GM21390 (cell line): ENCODE data around the gene YIF1A.
"Not testable (repeated sequence)": the region's sequence is repeated elsewhere in the genome, so short reads cannot be mapped to it uniquely, and the experiment has no call there.

Experiments
- ATAC-seq: cut with Tn5 transposase; IDR thresholded peaks from one replicate; pipeline ENCODE4 v1.9.1; 2021; ENCODE audit not compliant: unreplicated experiment

Gene YIF1A

DNA sequence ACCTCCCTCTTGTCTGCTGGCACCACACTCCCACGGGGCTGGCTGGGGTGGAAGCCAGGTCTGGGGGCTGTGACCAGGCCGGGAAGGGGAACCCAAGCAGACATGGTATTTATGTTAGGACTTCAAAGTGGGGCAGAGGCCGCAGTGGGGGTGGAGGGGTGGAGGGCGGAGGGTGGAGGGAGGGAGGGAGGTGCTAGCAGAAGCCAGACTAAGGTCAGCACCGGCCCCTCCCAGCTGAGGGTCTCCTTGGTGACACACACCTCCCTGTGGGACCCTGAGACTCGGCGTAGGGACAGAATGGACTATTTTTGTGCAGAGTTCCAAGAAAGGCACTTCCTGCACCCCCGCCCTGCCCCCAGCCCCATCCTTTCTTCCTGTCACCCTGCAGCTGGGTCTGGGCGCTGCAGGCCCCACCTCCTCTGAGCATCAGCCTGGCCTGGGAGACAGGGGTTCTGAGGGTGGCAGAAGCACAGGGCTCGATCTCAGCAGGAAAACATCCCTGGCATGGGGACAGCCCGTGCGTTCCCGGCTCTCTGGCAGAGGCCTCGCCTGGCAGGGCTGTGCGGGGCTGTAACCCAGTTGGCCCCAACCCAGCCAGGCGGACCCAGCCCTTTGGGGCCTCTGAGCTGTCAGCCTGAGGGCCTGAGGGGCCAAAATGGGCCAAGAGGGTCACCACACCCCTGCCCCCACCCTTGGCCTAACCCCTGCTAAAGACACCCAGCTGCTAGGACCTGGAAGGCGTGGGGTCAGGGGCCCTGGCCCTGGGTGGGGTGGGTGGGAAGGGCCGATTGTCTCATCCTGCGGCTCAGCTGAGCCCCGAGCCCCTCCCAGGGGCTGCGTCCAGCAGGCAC, 37.5 kb upstream of the YIF1A start:
- no peak for ATAC-seq

DNA sequence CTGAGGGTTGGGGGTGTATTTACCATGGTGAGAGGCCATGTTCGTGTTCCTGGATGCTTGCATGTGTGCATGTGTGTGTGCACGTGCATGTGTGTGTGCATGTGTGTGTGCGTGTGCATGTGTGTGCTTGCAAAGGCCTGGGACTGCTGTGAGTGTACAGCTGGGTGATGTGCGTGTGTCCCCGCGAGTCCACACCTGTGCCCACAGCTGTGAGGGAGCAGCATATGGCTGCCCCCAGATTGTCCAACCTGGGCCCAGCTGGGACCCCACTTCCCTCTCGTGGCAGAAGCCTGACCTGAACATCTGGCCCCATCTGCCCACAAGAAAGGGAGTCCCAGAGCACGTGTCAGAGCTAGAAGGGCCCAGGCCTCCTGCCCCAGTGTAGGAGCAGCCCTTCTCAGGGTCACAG, 36.3 kb upstream of the YIF1A start:
- ATAC-seq = no peak

DNA sequence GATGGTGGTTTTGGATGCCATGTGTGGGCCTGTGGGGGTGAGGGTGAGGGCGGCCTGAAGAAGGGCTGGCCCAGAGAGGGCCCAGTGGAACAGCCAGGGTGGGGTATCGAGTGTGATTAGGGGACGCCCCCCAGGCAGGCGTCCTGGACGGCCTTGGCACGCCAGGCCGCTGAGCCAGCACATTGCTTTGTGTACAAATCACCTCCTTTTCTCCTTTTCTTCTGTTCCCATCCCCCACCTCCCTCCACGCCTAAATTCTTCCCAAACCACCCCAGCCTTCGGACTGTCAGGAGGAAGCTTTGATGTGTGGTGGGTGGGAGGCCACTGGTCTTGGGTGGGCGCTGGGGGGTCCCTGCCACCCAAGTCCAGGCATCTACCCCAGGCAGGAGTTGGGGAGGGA, 35.7 kb upstream of the YIF1A start:
- no peak for ATAC-seq

DNA sequence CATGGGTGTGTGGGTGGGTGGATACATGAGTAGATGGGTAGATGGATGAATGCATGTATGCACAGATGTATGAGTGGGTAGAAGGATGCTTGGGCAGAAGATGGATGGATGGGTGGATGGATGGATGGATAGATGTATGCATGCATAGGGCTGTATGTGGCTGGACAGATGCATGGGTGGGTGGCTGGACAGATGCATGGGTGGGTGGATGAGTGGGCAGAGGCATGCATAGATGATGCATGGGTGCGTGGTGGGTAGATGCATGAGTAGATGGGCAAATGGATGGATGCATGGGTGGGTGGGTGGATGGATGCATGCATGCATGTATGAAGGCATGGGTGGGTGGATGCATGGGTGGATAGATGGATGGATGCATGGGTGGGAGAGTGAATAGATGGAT, 34.7 kb upstream of the YIF1A start:
- no peak for ATAC-seq

DNA sequence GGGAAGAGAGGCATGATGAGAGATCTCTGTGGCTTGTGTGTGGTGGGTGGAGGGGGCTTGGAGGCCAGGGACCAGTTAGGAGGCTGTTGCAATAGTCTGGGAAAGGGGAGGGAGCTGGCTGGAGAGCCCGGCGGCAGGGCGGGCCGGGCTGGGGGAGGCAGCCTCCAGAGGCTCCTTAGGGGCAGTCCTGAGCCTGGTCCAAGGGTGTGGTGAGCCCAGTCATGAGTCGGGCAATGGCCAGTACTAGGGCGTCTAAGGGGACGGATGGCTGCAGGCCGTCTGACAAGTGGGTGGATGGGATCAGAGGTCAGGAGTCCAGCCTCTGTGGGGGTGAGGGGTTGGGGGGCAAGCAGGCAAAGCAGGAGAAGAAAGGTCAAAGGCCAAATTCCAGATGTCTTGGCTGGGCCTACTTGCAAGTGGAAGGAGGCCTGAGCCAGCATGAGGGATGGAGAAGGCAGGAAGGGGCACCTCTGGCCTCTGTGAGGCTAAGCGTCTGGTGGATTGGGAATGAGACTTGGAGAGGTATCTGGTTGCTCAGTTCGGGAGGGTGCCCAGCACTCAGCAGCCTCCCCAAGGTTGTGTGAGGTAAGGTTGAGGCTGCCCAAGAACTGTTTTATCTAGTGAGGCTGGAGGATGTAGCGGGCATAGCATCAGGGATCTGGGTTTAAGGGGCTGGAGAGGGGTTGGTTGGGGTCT, 33.9 kb upstream of the YIF1A start:
- no peak for ATAC-seq

DNA sequence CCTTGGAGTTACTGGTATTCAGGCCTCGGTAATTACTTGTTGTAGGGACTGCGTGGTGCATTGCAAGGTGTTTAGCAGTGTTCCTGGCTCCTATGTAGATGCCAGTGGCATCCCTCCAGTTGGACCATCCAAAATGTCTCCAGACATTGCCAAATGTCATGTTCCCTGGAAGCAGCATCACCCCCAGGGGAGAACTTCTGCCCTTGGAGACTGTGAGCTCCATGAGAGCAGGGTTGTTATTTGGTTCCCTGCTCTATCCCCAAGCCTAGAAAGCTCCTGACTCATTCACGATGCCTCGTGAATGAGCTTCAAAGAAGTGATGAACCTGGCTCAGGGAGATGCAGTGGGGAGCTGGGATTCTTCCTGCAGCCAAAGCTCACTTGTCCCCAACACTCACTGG, 32.7 kb upstream of the YIF1A start:
- ATAC-seq = no peak

DNA sequence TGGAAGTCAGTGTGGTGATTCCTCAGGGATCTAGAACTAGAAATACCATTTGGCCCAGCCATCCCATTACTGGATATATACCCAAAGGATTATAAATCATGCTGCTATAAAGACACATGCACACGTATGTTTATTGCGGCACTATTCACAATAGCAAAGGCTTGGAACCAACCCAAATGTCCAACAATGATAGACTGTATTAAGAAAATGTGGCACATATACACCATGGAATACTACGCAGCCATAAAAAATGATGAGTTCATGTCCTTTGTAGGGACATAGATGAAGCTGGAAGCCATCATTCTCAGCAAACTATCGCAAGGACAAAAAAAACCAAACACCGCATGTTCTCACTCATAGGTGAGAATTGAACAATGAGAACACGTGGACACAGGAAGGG, 31.8 kb upstream of the YIF1A start:
- not testable (repeated sequence) for ATAC-seq

DNA sequence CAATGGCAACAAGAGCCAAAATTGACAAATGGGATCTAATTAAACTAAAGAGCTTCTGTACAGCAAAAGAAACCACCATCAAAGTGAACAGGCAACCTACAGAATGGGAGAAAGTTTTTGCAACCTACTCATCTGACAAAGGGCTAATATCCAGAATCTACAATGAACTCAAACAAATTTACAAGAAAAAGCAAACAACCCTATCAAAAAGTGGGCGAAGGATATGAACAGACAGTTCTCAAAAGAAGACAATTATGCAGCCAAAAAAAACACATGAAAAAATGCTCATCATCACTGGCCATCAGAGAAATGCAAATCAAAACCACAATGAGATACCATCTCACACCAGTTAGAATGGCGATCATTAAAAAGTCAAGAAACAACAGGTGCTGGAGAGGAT, 31.3 kb upstream of the YIF1A start:
- not testable (repeated sequence) for ATAC-seq

DNA sequence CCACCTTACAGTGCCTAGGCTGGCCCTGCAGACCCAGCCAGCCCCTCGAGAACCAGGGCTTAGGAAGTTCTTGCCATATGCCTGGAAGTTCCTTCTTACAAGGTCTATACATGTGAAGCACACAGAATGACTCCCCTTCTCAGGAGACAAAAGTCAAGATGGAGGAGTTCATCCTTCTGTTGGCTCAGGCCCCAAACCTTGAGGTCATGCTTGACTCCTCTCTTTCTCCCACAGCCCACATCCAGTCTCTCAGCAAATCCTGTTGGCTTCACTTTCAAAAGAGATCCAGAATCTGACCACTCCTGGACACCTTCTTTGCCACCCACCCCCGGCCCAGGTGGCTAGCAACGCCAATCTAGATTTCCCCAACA, 29.6 kb upstream of the YIF1A start:
- no peak for ATAC-seq

DNA sequence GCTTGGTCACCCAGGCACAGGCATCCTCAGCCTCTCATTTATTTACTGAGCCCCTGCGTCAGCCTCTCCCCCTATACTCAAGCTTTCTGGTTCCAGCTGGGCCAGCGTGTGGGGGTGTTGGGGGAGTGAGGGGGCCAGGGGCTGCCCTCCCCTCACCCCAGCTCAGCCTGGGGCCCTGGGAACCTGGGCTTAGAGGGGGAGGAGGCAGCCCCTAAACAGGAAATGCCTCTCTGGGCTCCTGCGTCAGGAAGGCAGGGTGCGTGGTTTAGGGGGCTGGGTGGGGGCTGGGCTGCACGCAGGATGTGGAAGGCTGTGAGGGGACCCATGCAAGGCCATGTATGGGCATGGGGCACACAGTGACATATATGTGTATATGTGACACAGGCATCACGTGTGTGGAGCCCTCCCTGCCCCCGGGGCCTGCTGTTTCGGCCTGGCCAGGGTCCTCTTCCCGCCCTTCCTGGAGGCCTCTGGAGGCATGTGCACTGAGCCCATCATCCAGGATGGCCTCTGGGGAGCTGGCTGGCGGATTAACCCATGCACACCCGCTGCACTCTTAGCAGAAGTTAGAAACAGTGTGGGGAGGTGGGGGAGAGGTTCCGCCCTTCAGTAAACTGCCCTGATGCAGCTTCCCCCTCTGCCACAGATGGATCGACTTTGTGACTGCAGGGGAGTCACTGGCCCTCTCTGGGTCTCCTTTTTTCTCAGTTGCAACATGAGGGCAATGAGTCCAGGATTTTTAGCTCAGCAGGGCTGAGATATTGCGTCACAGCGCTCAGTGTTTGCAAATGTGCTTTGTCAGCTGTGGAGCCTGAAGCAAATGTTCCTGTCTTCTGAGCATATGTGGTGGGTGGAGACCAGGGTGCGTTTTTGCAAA, 29.0 kb upstream of the YIF1A start:
- ATAC-seq = no peak

DNA sequence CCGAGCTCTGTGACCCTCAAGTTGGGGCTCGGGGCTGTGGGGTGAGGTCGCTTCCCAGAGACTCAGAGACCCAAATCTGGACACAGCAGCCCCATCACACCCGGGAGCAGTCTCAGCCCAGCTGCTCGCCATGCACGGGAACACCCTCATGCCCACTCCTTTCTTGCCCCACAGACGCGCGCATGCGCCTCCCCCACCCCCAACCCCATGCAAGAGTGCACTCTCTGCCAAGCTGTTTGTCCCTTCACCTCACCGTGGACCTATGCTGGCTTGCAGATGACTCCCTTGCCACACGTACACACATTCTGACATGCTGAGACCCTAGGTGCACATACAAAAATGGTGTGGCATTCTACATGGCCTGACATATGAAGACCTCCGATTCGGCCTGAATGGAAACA, 28.4 kb upstream of the YIF1A start:
- no peak for ATAC-seq

DNA sequence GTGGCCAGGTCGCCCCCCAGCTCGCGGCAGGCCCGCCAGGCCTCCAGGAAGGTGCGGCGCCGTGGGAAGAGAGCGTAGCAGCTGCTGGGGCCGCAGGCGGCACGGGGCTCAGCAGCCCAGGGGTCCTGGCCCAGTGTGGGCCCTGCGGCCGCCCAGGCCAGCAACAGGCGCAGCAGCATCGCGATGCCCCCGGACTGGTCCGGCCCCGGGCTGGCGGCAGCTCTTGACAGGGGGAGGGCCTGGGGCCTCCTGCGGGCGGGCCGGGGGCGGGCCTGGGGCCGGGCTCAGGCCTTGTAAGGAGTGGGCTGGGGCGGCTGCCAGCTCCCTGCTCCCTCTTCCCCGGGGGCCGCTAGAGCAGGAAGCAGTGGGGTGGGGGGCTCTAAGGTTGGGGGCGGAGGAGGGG, 27.9 kb upstream of the YIF1A start, which contains the start of gene CD248:
TSS of gene CD248 (minus strand) at position 196 of the 403 bp plus-strand sequence. CDS start at position 179, 17 bp downstream.
- no peak for ATAC-seq

DNA sequence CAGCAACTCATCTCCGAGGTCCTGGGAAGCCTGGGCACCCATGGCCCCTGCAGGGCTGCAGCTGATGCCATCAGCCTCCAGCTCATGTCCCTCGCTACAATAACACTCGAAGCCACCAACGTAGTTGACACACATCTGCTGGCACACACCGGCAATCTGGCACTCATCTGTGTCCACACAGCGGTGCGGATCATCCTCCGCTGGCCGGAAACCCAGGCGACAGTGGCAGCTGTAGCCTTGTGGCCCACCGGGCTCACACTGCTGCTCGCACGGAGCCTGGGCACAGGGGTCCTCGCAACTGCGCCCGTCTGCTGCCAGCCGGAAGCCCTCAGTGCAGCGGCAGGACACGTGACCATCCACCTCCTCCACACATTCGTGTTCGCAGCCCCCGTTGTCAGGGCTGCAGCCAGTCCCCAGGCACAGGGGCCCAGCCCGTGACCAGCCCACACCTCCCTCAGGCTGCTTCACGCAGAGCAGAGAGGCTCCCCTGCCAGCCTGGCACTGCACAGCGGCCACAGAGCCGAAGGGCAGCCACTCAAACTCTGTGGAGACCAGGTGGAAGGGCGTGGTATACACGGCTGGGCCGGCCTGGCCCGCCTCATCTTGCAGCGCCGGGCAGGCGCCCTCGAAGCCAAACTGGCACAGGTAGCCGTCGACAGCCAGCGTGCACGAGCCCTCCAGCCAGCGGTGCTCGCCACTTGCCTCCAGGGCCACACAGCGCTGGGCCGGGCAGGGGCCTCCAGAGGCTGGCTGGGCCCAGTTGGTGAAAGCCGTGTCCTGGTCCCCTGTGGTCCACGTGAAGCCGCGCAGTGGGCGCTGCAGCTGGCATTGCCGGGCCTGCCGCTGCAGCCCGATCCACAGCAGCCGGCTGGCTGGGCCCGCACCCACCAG, 27.2 kb upstream of the YIF1A start:
- no peak for ATAC-seq

DNA sequence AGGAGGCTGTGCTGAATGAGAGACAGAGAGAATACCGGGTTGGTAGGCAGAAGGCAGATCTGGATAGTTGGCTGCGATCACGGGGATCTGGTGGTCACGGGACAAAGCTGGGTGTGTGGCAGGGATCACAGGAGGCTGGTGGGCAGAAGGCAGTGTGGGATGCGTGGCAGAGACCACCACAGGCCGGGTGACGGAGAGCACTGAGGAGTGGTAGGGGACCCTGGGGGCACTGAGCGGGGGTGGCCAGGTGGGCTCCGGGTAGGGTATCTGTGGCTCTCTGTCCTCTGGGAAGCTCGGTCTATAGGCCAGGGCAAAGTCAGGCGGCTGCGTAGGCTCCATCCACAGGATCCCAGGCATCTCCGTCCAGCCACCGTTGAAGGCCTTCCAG, 26.5 kb upstream of the YIF1A start:
- no peak for ATAC-seq

DNA sequence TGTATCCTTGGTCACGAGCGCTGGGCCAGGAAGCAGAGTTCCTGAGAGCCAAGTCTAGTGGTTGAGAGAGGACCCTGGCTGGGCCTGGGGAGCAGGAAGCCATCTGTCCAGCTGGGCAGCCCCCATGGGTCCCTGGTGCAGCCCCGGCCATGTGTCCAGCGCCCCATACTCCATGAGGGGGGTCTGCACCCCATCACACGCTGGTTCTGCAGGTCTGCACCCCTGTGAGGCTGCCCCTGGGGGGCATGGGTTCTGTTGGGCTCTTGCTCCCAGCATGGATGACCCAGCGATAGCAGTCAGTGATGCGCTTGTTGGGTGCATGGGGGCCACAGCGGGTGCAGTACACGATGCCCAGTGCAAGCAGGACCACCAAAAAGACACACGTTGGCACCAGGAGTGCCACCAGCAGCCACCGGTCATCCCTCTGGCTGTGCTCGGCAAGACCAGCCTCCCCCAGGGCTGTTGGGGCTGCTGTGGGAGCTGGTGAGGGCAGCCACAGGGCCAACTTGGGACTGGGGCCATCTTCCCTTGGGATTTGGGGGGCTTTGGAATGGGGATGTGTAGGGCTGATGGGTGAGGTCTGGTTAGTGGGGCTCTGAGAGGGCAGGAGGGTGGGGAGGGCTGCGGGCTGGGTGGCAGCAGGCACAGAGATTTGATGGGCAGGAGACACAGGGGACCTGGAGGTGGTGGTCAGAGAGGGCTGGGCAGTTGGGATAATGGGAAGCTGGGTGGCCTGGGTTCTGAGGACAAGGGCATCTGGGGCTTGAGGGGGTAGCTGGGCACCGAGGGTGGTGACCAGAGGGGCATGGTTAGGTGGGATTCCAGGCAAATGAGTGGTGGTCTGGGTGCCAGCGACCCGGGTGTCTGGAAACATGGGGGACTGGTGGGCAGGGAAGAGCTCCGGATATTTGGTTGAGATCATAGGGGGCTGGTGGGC, 25.9 kb upstream of the YIF1A start:
- no peak for ATAC-seq

DNA sequence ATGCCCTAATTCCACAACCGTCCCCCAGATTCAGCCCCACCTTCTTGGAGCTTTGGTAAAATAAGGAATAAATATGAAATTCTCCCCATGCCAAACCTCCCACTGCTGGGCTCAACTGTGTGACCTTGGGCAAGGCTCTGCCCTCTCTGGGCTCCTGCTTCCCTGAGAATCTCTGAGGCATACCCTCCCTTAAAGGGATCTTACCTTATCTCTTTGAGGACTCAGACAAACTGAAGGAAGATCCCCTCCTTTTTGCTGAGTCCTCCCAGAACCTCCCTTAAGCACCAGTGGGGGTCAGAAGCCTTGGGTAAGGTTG, 25.2 kb upstream of the YIF1A start:
- ATAC-seq = no peak

DNA sequence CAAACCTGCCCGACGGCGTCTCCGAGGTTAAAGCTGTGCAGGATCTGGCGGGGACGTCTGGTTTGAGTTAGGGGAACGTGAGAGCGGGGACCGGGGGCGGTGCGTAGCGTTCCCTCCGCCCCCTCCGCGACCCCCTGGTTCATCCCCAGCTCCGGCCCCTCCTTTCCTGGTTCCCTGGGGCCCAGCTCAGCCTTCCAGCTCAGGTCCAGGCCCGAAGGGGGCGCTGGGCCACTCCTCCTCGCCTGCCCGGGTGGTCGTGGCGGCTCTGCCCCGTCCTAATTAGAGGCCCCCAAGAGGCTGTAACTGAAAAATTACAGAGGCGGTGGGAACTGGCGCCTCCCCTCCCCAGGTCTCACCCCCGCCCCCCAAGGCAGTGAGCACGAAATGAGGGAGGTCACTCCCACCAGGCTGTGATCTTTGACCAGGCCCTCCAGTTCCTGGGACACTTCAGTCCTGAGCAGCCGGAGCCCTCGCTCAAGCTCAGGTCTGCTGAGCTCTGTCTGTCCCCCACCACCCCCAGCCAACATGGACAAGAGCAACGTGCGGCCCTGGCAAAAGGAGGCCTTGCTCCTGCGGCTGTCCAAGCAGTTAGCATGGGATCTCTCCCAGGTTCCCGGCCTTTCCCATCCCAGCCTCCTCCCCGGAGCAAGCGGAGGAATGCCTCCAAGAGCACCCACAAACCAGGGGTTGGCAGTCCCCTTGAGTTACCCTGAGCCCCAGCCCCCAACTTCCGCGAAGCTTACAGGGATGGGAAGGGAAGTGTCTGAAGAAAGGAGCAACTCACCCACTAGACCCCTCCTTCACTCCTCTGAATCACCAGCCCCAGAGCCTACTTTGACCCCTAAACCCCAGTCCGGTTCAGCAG, 24.6 kb upstream of the YIF1A start:
- ATAC-seq = no peak

DNA sequence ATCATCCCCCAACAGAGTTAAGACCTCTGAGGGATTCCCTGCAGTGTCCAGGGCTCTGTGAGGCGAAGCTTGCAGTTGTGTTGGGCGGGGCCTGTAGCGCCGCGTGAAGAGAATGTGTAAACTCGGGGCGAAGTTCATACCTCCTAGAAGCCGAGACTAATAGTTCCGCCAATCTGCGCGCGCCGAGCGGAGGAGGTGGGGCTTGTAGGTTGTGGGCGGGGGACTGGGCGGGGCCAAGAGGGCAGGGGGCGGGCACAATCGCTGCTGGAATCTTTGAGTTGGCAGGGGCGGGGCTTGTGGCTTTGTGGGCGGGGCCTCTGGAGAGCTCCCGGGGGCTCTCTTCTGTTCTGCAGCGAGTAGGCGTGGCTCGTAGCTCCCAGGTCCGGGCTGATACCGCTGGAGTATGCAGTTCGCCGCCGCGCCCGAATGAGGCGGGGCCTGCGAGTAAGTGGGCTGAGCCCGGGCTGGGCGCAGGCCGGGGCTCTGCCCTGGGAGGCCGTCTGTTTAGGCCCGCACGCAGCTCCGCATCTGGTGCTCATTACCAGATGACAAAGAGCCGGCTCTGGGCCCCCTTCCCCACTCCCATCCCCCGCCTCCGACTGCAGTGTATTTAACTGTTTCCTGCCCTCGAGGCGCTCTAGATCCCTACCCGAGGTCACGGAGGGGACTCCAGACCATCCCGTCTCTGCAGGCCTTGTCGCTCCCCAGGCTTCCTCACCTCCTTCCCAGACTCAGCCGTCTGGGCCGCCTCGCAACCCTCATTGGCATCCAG, 23.8 kb upstream of the YIF1A start:
- ATAC-seq = peak; percentile 46
